ENCODE measurements around the gene GLYR1.
A peak's percentile ranks its signal among the peaks of the same experiment; 100 is the strongest.

GLYR1 gene

DNA sequence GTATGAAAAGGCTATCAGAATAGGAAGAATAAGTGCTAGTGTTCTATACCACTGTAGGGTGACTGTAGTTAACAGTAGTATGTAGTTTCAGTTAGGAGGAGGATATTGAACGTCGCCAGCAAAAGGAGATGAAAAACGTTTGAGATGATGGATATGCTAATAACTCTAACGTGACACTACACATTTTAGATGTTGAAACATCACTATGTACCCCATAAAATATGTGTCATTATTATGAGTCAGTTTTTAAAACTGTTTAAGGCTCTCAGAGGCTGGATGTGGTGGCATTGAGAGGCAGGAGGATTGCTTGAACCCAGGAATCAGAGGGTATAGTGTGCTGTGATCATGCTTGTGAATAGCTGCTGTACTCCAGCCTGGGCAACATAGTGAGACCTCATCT lies 32.0 kb upstream of the GLYR1 start:
- DNase-seq: no peak

DNA sequence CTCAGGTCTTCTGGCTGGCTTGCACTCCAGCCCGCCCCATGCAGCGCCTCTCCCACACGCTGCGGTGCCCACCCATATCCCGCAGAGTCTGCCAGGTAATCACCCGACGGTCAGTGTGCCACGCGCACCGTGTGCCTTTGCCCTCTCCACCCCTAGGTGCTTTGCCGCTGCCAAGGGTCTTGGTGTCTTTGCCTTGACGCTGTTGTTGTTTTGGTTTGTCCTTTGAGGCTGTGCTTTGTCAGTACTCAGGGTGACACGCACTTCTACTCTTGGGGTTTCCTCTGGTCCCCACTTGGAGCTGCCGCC lies 30.2 kb upstream of the GLYR1 start:
- DNase-seq: no peak

DNA sequence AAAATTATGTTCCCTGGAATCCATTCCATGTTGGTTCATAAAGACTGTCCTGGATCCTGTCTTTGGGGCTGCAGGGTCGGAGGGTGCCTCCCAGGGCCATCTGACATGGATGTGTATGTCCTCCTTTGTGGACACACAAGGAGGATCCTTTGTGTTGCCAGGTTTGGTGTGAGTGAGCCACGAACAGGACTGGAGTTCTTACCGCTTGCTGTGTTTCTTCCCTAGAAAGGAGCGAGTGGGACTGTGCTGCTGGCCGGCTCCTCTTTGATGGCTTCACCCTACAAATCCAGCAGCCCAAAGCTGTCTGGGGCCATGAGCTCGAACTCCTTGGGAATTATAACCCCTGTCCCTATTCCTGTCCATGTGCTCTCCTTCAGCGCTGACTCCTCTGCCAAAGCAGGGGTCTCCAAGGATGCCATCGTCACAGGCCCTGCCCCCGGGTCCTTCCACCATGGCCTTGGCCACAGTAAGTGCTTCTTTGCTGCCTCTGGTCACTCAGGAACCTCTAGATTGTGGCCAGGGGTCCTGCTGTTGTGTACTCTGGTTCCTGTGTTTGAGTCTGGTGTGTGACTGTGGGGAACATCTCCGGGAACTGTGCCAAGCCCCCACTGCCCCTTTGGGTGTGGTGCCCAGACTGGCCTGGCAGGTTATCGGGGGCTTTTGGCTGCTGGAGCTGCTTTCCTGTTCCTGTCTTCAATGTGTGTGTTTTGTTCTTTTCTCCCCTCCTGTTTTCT lies 29.7 kb upstream of the GLYR1 start:
- DNase-seq: peak; percentile 38

DNA sequence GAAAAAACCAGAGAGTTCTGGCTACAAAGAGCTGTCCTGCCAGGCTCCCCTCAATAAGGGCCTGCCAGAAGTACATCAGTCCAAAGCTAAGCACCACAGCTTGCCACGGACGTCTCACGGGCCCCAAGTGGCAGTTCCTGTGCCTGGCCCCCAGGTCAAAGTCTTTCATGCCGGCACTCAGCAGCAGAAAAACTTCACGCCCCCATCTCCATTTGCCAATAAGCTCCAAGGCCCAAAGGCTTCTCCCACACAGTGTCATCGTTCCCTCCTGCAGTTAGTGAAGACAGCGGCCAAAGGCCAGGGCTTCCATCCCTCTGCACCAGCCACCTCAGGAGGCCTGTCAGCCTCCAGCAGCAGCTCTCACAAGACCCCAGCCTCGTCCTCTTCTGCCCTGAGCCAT lies 27.6 kb upstream of the GLYR1 start:
- DNase-seq: no peak

DNA sequence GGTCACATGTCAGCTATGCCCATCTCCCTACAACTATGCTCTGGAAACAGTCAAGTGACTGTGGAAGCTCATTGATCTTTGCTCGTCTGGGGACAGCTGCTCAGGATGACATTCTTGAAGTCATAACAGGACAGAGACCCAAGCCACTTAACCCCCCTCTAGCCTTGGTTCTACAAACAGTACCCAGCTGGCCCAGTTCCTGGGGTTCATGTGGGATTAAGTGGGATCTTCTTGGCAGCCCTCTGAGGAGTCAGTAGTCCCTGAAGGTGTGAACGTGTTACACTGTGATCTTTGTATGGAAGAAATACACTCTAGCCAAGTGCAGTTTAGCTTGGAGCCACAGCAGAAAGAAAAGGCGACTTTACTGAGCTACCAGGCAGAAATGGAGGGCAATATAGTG lies 26.0 kb upstream of the GLYR1 start:
- no peak for DNase-seq

DNA sequence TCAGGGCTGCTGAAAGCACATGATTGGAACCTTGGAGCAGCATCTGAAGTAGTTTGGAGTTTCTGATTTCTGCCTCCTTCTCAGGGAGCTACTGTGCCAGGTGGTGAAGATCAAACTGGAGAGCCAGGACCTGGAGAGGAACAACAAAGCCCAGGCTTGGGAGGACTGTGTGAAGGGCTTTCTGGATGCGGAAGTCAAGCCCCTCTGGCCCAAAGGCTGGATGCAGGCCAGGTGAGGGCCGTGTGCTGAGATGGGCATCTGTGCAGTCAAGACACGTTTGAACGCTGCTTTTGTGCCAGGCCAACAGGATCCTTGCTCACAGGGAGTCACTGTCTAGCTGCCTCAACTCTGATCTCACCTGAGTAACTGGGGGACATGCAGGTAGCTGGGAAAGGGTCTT lies 24.0 kb upstream of the GLYR1 start:
- no peak for DNase-seq

DNA sequence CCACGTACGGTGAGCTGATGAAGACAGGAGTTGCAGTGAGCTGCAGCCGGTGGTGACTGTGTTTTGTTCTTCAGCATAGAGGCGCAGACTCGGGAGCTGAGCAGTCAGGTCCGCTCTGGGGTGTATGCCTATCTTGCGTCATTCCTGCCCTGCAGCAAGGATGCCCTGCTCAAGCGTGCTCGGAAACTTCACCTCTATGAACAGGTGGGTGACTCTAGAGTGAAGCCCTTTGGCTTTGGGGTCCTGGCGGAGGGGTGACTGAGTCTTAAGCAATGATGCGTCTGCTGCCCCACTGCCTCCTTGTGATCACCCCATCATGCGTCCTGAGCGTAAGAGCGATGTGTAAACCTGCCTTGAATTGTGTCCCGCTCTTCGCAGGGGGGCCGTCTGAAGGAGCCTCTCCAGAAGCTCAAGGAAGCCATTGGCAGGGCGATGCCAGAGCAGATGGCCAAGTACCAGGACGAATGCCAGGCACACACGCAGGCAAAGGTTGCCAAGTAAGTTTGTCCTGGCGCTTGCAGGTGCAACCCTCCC lies 23.1 kb upstream of the GLYR1 start:
- no peak for DNase-seq

DNA sequence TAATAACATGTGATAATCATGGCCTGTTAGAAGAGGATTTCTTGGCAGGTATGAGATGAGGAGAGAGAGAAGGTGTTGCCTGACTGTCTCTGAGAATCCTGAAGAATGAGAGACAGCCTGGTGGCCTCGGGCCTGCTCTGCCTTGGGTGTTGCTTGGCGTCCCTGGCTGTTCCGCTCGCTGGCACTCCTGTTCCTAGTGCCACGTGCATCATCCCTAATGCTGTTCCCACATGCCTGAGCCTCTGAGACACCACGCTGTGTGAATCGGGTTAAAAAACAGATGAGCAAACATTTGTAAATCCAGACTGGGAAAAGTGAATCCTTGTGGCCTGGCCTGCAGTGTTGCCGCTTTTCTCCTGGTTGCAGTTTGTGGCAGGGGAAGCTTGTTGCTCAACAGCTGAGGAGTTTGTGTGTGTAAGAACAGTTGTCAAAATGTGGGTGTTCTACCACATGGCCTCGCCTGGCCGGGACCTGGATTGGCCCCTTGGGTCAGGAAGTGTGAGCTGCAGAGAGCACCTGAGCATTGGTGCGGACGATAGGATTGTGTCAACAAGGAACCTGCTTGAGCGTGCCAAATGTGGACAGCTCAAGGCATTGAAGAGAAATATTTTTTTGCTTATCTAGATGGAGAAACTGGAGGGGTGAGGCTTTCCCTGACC lies 22.2 kb upstream of the GLYR1 start:
- DNase-seq: no peak

DNA sequence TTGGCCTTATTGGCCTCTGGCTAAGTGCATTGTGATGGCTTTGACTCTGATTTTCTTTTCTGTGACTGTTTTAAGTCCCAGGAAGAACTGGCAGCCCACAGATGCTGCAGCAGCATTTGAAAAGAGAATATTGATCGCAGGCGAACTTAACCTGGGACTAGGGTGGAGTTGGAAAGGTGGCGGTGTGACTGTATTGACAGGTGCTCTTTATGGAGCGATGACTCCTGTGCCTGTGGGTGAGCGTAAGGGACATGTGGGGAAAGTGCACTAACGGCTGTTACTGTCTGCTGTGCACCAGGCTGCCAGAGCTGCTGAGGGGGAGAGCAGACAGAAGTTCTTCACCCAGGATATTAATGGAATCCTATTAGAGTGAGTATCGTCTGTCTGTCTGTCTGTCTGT lies 21.4 kb upstream of the GLYR1 start:
- no peak for DNase-seq

DNA sequence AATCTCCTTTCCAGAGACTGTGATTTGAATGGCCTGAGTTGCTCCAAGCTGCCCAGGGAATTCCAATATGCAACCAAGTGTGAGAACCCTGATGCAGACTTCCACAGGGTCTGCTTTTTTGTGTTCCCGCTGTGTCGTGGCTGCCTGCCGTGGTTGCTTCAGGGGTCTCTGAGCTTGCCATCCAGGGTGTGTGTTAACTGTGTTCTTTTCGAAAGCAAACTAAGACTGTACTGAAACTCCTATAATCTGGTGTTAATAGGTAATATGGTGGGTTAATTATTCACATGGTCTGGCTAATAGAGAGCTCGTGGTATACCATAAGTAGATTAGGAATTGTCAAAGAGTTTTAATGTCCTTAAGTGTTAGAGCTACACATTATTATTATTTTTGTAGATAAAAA lies 20.9 kb upstream of the GLYR1 start:
- DNase-seq: no peak

DNA sequence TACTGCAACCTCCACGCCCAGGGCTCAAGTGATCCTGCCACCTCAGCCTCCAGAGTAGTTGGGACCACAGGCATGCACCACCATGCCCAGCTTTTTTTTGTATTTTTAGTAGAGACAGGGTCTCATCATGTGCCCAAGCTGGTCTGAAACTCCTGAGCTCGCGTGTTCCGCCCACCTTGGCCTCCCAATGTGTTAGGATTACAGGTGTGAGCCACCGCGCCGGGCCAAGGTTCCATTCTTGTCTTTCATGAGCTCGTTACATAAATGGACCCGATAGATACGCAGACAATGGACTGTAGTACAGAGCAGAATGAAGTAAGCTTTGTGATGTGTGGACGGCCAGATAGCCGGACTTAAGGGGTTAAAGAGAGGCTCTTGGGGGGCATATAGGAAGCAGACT lies 19.5 kb upstream of the GLYR1 start:
- no peak for DNase-seq

DNA sequence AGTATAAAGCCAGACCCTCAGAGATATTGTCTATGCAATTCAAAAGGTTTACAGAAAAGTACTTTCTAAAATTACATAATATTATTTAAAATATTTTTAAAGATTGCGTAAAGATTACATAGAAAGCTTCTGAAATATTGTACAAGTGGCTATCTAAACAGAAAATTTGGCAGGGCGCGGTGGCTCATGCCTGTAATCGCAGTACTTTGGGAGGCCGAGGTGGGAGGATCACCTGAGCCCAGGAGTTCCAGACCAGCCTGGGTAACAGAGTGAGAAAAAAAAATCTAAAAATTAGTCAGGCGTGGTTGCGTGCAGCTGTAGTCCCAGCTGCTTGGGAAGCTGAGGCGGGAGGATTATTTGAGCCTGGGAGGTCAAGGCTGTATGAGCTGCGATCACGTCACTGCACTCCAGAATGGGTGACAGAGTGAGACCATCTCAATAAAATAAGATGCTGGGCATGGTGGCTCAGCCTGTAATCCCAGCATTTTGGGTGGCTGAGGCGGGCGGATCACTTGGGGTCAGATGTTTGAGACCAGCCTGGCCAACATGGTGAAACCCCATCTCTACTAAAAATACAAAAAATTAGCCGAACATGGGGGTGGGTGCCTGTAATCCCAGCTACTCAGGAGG lies 18.3 kb upstream of the GLYR1 start:
- DNase-seq: no peak

DNA sequence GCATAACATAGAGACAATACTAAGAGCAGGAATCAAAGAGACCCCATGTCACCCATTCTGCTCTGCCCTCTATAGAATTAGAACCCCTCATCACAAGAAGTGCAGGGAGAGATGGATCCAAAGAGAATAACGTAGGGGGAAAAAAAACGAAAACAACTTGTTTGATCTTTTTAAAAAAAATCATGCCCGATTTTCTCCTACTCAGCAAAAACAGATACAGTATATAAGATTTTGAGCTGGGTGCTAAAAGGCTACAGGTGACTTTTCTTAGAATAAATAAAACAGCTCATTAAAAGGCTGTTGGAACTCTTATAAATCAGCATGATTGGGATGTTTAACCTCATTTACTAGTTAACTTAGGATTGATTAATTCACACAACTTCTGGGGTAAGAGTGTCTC lies 17.6 kb upstream of the GLYR1 start:
- DNase-seq: no peak

DNA sequence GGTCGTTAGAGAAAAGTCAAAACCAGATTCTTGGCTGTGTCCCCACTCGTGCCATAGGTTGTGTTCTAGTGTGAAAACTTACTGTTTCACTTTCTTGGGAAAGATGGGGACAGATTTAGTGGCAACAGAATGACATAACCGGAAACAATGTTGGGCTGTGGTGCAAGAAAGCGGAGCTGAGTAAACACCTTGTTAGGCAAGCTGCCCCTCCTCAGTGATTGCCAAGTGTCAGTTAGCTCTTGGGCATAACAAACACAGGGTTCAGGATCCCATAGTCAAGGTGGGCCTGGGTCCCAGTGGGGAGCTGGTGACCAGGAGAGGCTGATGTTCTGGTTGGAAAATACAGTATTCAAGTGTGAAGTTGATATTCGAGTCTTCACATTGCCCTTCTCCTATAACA lies 15.6 kb upstream of the GLYR1 start:
- DNase-seq: no peak

DNA sequence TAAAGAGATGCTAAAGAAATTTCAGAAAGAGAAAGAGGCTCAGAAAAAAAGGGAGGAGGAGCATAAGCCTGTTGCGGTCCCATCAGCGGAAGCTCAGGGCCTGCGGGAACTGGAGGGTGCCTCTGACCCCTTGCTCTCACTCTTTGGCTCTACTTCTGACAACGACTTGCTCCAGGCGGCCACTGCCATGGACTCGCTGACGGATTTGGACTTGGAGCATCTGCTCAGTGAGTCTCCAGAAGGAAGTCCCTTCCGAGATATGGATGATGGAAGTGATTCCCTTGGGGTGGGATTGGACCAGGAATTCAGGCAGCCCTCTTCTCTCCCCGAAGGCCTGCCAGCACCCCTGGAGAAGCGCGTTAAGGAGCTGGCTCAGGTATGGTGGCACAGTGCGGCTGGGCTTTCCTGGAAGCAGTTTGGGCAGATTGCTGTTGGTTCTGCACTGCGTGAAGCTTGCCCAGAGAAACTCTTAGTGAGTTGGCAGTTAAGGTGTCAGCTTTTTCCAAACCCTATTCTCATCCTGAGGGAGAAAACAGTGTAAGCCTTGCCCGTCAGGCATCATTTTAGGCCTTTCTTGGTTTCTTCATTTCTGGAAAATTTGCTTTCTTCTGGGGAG lies 13.7 kb upstream of the GLYR1 start:
- no peak for DNase-seq

DNA sequence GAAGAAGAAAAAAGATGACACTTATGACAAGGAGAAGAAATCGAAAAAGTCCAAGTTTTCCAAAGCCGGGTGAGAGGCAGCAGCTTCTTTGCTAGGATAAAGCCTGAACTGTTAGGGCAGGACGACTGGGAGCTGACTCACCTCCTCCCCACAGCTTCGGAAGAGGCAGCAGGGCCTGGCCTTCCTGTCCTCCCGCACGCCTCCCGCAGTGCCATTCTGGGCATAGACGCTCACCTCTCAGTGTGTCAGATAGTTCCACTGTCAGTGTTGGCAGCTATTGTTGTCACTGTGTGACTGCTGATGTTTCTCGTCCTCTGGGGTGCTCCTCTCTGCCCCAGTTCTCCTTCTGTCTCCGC lies 12.8 kb upstream of the GLYR1 start:
- DNase-seq: no peak

DNA sequence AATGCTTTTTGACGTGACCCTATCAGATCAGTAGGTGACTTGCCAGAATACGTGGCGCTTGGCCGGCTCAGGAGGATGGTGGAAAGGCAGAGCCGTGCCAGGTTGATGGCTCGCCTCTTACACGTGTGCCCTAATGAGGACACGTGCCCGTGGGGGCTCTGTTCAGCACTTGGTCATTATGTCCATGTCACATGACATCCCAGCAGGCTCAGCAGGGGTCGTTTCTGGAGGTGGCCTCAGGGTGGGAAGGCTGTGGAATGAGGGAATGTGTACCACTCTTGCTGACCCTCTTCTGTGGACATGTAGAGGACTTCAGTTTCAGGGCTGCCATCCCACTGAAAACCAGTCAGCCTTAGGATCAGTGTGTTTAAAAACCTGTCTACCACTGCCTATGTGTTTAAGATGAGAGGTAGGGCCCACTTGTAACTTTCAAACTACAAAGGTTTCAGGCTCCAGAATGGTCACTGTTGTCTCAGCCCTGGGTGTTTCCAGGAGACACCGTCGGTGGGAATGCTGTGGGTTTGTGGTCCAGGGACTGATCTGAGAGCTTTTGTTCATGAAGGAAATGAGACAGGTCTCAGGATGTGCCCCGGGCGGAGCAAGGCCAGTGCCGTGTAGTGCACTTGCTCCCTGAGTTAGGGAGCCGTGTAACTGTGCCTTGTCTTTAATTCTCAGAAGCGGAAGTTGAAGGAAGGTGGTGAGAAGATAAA lies 12.3 kb upstream of the GLYR1 start:
- no peak for DNase-seq

DNA sequence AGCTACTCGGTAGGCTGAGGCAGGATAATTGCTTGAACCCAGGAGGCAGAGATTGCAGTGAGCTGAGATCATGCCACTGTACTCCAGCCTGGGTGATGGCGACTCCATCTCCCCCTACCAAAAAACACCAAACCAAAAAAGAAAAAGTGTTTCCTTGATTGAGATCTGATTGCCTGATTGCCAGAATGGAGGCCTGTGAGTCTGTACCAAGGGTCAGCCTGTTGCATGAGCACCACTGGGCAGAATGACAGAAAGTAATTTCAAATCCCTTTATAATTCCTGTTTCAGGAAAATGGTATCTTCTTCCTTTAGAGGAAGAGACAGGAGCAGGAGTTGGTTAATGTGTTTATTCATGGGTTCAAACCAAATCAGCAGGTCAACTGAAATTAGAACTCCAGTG lies 8.7 kb upstream of the GLYR1 start:
- DNase-seq: no peak

DNA sequence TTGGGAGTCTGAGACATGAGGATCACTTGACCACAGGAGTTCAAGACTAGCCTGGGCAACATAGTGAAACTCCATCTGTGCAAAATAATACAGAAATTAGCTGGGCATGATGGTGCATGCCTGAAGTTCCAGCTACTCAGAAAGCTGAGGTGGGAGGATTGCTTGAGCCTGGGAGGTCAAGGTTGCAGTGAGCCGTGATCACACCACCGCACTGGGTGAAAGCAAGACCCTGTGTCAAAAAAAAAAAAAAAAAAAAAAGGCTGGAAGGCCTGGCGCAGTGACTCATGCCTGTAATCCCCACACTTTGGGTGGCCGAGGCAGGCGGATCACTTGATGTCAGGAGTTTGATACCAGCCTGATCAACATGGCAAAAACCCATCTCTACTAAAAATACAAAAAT lies 8.3 kb upstream of the GLYR1 start:
- DNase-seq: no peak

DNA sequence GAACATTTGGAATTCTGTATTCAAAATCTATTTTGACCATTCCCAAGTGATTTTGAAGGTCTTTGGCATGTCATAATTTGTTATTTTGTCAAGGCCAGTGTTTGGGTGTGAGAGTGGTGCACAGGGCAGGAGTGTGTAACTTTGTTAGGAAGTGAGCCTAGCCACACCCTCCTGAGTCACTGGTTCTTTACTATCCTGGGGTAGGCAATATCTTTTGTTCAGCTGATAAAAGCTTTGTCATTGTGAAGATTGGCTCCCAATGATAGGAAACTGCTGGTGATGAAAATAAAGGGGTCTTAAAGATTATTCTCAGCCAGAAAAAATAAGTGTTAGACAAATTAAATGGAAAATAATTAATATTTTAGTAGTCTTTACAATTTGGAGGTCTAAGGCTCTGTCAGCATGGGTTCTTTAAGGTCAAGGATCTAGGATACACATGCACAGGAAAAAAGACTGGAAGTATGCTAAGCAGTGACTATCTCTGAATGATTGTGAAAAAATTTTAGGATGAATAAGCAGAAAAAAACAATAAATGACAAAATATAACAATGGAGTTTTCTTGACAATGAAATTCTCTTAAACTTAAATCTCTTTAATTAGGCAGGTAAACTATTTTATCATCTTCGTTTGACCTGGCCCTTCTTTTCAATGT lies 5.3 kb upstream of the GLYR1 start:
- peak; percentile 70 for DNase-seq

DNA sequence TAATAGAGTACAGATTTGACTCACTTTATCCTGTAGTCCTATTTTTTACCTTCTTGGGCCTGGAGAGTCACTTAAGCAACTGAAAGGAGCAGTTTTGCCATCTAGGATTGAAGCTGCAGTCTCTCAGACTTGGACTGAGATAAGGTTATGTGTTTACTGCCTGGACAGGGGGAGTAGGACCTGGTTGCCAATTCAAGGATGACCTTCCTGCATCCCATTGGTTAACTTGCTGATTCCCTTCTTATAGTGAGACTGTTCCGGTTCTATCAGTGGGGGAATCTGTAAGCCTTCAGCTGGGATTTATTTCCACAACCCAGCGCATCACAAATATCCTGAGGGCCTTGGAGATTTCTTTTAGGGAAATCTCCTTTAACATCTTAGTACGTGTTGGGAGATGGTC lies 3.1 kb upstream of the GLYR1 start:
- DNase-seq: no peak

DNA sequence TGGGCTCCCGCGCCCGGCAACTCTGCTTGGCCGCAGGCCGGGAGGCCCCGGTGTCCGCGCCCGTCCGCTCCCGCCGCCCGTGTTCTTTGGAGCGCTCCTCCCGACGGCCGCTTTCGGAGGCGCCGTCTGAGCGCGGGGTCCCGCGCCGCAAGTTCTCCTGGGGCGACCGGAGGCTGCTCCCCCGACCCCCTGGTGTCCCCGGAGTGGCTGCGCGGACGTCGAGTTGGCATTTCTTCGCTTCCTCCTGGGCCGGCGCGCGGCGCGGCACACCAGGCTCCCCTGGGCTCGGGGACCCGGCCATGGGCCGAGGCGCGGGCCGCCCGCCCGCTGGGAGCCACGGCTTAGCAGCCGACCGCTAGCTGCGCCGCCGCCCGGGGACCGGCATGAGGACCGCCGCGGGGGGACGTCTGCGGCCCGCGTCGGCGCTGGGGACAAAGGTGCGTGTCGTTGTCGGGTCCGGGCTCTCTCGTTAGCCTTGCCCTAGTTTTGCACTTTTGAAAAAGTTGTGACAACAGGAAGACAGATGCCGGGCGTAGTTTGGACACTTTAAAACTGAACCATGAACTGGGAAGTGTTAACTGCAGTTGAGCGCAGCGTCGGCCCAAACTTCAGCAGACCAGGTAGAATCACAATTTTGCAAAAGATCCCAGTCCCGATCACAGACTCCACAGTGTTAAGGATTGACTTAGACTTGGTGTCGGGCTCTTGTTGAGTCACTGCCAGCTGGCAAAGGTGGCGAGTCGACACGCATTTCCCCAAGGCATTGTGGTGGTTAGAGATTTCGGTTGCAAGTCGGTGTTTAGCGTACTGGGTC lies 893 bp upstream of the GLYR1 start:
- peak; percentile 71 for DNase-seq
